HL-60 (cell line): Measurements from ENCODE around the gene TMEM45A.

ENCODE experiments used
- CTCF ChIP-seq: IDR thresholded peaks from one replicate; pipeline ENCODE4 v1.5.1; 2011; ENCODE audit warnings: low read length, control low read depth, inconsistent platforms; ENCODE audit not compliant: insufficient read depth
- GABPA ChIP-seq: IDR thresholded peaks from 2 replicates; pipeline ENCODE4 v1.6.1; 2012; ENCODE audit warnings: low read depth
- POLR2AphosphoS5 ChIP-seq: IDR thresholded peaks from 2 replicates; pipeline ENCODE4 v1.6.1; 2012; ENCODE audit warnings: low read depth
- SPI1 ChIP-seq: IDR thresholded peaks from 2 replicates; pipeline ENCODE4 v1.6.1; 2012; ENCODE audit warnings: low read depth, mild to moderate bottlenecking, borderline replicate concordance
- TF ChIP-seq, protein P1 (sequence below): IDR thresholded peaks from 2 replicates; pipeline ENCODE4 v1.6.1; 2012; ENCODE audit warnings: low read depth; ENCODE audit not compliant: insufficient replicate concordance

- TF ChIP-seq CTCF, result no peak
- no peak for TF ChIP-seq GABPA
- no peak for TF ChIP-seq SPI1
- TF ChIP-seq POLR2AphosphoS5, result no peak
- TF ChIP-seq, protein P1, sequence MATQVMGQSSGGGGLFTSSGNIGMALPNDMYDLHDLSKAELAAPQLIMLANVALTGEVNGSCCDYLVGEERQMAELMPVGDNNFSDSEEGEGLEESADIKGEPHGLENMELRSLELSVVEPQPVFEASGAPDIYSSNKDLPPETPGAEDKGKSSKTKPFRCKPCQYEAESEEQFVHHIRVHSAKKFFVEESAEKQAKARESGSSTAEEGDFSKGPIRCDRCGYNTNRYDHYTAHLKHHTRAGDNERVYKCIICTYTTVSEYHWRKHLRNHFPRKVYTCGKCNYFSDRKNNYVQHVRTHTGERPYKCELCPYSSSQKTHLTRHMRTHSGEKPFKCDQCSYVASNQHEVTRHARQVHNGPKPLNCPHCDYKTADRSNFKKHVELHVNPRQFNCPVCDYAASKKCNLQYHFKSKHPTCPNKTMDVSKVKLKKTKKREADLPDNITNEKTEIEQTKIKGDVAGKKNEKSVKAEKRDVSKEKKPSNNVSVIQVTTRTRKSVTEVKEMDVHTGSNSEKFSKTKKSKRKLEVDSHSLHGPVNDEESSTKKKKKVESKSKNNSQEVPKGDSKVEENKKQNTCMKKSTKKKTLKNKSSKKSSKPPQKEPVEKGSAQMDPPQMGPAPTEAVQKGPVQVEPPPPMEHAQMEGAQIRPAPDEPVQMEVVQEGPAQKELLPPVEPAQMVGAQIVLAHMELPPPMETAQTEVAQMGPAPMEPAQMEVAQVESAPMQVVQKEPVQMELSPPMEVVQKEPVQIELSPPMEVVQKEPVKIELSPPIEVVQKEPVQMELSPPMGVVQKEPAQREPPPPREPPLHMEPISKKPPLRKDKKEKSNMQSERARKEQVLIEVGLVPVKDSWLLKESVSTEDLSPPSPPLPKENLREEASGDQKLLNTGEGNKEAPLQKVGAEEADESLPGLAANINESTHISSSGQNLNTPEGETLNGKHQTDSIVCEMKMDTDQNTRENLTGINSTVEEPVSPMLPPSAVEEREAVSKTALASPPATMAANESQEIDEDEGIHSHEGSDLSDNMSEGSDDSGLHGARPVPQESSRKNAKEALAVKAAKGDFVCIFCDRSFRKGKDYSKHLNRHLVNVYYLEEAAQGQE, result no peak
Observed at GRCh38 chr3:100556673-100557310, 64.4 kb downstream of the TMEM45A start.
